Lower leg skin (tissue), 4 donors: ENCODE results near the gene UVSSA. TPM values are rescaled to one million over a fixed set of nuclear protein-coding genes. Genes with fewer than 3 reads are reported as not detected.
"Not testable (repeated sequence)": the region's sequence is repeated elsewhere in the genome, so short reads cannot be mapped to it uniquely, and the experiment has no call there.

Experiments used
- DNase-seq, 2 donors: peaks; one replicate each; pipeline ENCODE4 v3.0.0-alpha.2; 2019; ENCODE audit warnings: low spot score in 2 of 2
- H3K4me3 ChIP-seq: fragments of 200-600 bp; sonication (generic); 2 replicates; pipeline ENCODE4 v1.5.1; 2017; ENCODE audit warnings: mild to moderate bottlenecking, low read depth; ENCODE audit not compliant: poor library complexity, severe bottlenecking
- POLR2A ChIP-seq, 2 donors: fragments of 450-650 bp; IDR thresholded peaks; one replicate each; pipeline ENCODE4 v1.6.1; 2016 to 2017; ENCODE audit warnings: antibody characterized with exemption in 2 of 2, mild to moderate bottlenecking in 1 of 2, moderate library complexity in 1 of 2
- WGBS, 2 donors: methylation state at CpG; one replicate each; pipeline ENCODE4 v1.1.5; 2018; 5-methylcytosine and 5-hydroxymethylcytosine counted together
- intact Hi-C: fragments of 100-400 bp; cut with DNase I; formaldehyde crosslinking; loops from one replicate; pipeline ENCODE4 v1.15.0; 2023; ENCODE audit warnings: low total_unique reads
- total RNA-seq, 4 donors: library from RNA; depleted of rRNA; stranded (reverse); fragments of >200 nt; gene quantifications; one replicate each; pipeline ENCODE4 v1.1.0, GENCODE V29; 2016
- TF ChIP-seq, protein P1 (sequence below), 3 donors: fragments of 450-650 bp; IDR thresholded peaks; one replicate each; pipeline ENCODE4 v1.5.1; 2016; ENCODE audit warnings: antibody characterized with exemption in 3 of 3, mild to moderate bottlenecking in 3 of 3, moderate library complexity in 2 of 3

Gene UVSSA
- total RNA-seq, 4 donors from 2014 or later, result 18.2 to 57.4 (median 25.7) TPM

DNA sequence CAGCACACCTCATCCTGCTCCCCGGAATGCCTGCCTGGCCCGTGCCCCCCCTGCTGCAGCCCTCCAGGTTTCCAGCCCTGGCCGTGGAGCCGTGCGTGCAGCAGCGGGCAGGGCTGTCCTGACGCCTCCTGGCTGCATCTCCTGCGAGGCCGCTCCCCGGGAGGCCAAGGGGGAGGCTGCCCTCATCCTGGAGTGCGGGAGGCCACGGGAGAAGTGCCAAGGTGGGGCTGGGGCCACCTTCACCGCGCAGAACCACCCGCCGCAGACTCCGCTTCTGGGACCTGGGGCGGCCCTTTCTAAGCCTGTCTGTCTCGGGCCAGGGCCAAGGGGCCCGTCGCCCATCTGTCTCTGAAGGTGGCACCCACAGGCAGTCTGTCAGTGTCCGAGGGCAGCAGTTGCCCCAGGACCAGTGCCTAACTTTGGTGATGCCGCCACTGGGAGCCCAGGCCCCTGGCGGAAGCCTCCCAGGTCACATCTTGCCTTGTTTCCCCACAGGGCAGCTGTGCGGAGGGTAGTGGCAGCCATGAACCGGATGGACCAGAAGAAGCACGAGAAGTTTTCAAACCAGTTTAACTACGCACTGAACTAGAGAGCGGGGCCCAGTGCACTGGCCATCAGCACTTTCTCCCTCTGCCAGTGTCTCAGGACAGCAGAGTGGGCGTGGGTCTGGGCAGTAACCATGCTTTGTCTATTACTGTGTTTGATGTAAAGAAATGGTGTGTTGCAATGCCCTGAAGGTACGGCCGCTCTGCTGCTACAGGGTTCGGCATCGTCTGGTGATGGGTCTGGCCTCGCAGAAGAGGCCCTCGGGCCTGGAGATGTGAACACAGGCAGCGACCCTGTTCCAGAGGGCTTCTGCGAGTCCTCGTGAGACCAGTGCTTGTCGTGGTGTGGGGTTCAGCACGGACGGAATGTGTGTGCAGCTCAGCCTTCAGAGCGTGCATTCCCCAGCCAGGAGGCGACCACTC, 38.6 kb downstream of the UVSSA start:
- TF ChIP-seq, protein P1, sequence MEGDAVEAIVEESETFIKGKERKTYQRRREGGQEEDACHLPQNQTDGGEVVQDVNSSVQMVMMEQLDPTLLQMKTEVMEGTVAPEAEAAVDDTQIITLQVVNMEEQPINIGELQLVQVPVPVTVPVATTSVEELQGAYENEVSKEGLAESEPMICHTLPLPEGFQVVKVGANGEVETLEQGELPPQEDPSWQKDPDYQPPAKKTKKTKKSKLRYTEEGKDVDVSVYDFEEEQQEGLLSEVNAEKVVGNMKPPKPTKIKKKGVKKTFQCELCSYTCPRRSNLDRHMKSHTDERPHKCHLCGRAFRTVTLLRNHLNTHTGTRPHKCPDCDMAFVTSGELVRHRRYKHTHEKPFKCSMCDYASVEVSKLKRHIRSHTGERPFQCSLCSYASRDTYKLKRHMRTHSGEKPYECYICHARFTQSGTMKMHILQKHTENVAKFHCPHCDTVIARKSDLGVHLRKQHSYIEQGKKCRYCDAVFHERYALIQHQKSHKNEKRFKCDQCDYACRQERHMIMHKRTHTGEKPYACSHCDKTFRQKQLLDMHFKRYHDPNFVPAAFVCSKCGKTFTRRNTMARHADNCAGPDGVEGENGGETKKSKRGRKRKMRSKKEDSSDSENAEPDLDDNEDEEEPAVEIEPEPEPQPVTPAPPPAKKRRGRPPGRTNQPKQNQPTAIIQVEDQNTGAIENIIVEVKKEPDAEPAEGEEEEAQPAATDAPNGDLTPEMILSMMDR (IDR thresholded peaks at IDR 0.05), result no peak
- TF ChIP-seq POLR2A (IDR thresholded peaks at IDR 0.05), result no peak
- intact Hi-C loops, result no loop called here
- WGBS, 2 donors, result 90 to 95% methylated on average over 24 to 39 of the region's 44 CpGs
- peak in 1 of 2 donors; percentile 84 for DNase-seq
- no peak overlapping the region for H3K4me3 ChIP-seq

DNA sequence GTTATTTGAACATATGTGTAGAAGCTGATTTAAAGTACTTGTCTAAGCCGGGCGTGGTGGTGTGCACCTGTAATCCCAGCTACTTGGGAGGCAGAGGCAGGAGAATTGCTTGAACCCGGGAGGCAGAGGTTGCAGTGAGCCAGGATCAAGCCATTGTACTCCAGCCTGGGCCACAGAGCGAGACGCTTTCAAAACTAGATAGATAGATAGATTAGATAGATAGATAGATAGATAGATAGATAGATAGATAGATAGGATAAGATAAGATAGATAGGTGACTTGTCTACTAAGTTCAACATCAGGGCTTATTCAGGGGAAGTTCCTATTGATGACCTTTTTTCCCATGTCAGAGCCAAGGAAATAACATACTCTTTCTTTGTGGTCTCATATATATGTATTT, 46.4 kb downstream of the UVSSA start:
- H3K4me3 ChIP-seq, intact Hi-C loops, DNase-seq: not testable (repeated sequence)
- WGBS, 2 donors, result 94 to 95% methylated on average over 5 of the region's 5 CpGs

DNA sequence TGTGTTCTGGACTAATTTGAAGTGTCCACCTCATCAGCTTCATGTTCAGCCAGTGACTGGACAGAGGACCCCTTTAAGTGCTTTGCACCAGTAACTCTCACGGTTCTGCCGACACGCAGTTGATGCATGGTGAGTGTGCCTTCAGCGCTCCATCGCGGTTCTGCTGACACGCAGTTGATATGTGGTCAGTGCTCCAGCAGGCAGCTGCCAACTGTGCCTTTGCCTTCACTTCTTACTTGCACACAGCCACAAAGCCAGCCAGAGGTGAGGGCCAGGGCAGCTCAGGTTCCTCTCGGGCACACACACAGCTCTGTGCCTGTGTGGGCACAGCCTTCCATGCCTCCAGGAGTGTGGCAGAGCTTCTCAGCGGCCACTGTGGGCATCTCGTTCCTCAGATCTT, 46.9 kb downstream of the UVSSA start:
- DNase-seq, result peak in 1 of 2 donors; percentile 37
- no peak for TF ChIP-seq POLR2A (IDR thresholded peaks at IDR 0.05)
- TF ChIP-seq, protein P1 (IDR thresholded peaks at IDR 0.05), result no peak
- intact Hi-C loops, result no loop called here
- no peak overlapping the region for H3K4me3 ChIP-seq
- WGBS, 2 donors, result 84 to 97% methylated on average over 10 of the region's 10 CpGs

DNA sequence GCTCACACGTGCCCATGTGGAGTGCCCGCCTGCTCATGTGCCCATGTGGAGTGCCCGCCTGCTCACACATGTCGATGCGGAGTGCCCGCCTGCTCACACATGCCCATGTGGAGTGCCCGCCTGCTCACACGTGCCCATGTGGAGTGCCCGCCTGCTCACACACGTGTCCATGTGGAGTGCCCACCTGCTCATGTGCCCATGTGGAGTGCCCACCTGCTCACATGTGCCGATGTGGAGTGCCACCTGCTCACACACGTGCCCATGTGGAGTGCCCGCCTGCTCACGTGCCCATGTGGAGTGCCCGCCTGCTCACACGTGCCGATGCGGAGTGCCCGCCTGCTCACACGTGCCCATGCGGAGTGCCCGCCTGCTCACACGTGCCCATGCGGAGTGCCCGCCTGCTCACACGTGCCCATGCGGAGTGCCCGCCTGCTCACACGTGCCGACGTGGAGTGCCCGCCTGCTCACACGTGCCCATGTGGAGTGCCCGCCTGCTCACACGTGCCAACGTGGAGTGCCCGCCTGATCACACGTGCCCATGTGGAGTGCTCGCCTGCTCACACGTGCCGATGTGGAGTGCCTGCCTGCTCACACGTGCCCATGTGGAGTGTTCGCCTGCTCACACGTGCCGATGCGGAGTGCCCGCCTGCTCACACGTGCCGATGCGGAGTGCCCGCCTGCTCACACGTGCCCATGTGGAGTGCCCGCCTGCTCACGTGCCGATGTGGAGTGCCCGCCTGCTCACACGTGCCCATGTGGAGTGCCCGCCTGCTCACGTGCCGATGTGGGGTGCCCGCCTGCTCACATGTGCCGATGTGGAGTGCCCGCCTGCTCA, 47.8 kb downstream of the UVSSA start:
- H3K4me3 ChIP-seq, intact Hi-C loops: not testable (repeated sequence)
- peak in 1 of 2 donors; percentile 29 for DNase-seq
- 91 to 94% methylated on average over 37 to 58 of the region's 63 CpGs for WGBS, 2 donors

DNA sequence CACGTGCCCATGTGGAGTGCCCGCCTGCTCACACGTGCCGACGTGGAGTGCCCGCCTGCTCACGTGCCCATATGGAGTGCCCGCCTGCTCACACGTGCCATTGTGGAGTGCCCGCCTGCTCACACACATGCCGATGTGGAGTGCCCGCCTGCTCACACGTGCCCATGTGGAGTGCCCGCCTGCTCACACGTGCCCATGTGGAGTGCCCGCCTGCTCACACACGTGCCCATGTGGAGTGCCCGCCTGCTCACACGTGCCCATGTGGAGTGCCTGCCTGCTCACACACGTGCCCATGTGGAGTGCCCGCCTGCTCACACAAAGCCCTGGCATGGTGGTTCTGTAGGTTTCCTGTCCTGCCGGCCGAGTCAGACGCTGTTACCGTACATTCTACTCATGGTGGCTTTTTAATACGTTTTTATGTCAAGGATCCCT, 48.4 kb downstream of the UVSSA start:
- 96 to 99% methylated on average over 16 to 25 of the region's 26 CpGs for WGBS, 2 donors
- H3K4me3 ChIP-seq, DNase-seq, intact Hi-C loops: not testable (repeated sequence)

DNA sequence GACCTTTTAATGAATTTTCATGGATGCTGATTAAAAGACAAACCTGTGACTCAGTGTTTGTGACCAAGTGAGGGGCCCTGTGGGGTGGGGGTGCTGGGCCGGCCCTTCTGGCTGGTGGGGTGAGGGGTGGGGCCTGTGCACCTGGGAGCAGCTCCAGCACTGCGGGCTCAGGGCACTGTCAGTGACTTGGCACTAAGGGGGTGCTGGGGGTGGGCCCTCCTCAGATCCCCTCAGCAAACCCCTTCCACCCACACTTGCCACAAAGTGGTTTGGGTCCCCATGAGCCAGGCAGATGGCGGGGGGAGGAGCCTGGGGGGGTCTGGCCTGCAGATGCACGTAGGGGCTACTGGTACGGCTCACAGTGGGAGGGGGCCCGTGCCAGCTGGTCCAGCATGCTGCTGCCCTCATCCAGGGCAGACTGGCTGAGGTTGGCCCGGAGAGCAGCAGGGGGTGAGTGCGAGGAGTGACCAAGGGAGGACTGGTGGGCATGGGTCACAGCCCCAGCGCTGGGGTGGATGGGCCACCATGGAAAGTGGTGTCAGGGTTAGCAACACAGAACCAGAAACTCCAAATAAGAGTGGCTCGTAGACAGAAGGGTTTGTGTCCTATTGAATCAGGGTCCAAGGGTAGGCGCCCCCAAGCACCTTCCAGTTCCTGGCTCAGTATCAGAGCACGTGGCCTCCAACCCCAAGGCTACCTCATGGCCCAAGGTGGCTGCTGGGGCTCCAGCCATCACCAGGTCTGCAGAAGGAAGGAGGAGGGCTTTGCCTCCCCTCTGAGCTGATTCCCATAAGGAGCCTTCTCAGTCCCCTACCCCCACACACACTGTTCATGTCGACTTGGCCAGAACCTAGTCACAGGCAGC, 49.2 kb downstream of the UVSSA start:
- TF ChIP-seq, protein P1 (IDR thresholded peaks at IDR 0.05), result no peak
- no peak for TF ChIP-seq POLR2A (IDR thresholded peaks at IDR 0.05)
- WGBS, 2 donors, result 93 to 96% methylated on average over 12 of the region's 13 CpGs
- intact Hi-C loops, result no loop called here
- H3K4me3 ChIP-seq, result no peak overlapping the region
- peak in 1 of 2 donors; percentile 66 for DNase-seq
